Heart left ventricle (tissue), 13 donors: ENCODE data around the gene CFAP73.

ENCODE experiments used
- POLR2A ChIP-seq, 2 donors: fragments of 450-650 bp; IDR thresholded peaks; one replicate each; pipeline ENCODE4 v1.6.1; 2017; ENCODE audit warnings: antibody characterized with exemption in 2 of 2, mild to moderate bottlenecking in 2 of 2, moderate library complexity in 2 of 2
- TF ChIP-seq, protein P1 (sequence below), 12 donors: fragments of 200-600 bp; sonication (generic) in 4 of 12; IDR thresholded peaks; one replicate each; pipeline versions ENCODE4 v1.5.0 to v1.8.0; 2018 to 2022; ENCODE audit warnings: antibody characterized with exemption in 12 of 12, mild to moderate bottlenecking in 5 of 12
- donor health status: ischemic (EF 13 %, LVEDD 7.1; RV severe dilation, severe dysfunction).
- donor health status: DM: no; HTN: yes; CAD: no.
- donor health status: DM: no; HTN: no; CAD: no.
- donor health status: ischemic (EF 25% LVEDD 6.9; RV normal size, moderate dysfunction).
- donor health status: ischemic (EF 25% LVEDD 5.7; RV mildly dilated, moderate dysfunction).
- donor health status: ischemic (EF 35%, LVEDD 5.7; RV mildly dilated, moderate dysfunction).
- donor health status: nonischemic (EF 11% LVEDD 7.7; RV severe dilation, severe dysfunction).
- donor health status: DM: yes; HTN: yes; CAD: no.
- donor health status: PGD.
- donor health status: ischemic (EF 29% LVEDD 5.4; RV normal size, mild dysfunction).
- donor health status: nonischemic (EF 23%, LVEDD 6.1; RV moderate dilation, normal function).

- TF ChIP-seq, protein P1, sequence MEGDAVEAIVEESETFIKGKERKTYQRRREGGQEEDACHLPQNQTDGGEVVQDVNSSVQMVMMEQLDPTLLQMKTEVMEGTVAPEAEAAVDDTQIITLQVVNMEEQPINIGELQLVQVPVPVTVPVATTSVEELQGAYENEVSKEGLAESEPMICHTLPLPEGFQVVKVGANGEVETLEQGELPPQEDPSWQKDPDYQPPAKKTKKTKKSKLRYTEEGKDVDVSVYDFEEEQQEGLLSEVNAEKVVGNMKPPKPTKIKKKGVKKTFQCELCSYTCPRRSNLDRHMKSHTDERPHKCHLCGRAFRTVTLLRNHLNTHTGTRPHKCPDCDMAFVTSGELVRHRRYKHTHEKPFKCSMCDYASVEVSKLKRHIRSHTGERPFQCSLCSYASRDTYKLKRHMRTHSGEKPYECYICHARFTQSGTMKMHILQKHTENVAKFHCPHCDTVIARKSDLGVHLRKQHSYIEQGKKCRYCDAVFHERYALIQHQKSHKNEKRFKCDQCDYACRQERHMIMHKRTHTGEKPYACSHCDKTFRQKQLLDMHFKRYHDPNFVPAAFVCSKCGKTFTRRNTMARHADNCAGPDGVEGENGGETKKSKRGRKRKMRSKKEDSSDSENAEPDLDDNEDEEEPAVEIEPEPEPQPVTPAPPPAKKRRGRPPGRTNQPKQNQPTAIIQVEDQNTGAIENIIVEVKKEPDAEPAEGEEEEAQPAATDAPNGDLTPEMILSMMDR (IDR thresholded peaks at IDR 0.05): no peak
- no peak for TF ChIP-seq POLR2A (IDR thresholded peaks at IDR 0.05)
These were observed 10.7 kb upstream of the CFAP73 start for GRCh38 chr12:113138826-113139225.
